Daoy (cell line): ENCODE results near the gene PTGFRN. TPM values are rescaled to one million over a fixed set of nuclear protein-coding genes. Genes with fewer than 3 reads are reported as not detected.

Source experiments
- DNase-seq: peaks from one replicate; pipeline ENCODE4 v3.0.0-alpha.2; 2015; ENCODE audit warnings: low read depth
- total RNA-seq: library from RNA; depleted of rRNA; stranded (reverse); fragments of >200 nt; shearing (Covaris generic); gene quantifications from 2 replicates; pipeline ENCODE4 v1.2.3, GENCODE V29; 2014

PTGFRN gene
- total RNA-seq, 1 experiment from 2014 or later: 219 TPM

DNA sequence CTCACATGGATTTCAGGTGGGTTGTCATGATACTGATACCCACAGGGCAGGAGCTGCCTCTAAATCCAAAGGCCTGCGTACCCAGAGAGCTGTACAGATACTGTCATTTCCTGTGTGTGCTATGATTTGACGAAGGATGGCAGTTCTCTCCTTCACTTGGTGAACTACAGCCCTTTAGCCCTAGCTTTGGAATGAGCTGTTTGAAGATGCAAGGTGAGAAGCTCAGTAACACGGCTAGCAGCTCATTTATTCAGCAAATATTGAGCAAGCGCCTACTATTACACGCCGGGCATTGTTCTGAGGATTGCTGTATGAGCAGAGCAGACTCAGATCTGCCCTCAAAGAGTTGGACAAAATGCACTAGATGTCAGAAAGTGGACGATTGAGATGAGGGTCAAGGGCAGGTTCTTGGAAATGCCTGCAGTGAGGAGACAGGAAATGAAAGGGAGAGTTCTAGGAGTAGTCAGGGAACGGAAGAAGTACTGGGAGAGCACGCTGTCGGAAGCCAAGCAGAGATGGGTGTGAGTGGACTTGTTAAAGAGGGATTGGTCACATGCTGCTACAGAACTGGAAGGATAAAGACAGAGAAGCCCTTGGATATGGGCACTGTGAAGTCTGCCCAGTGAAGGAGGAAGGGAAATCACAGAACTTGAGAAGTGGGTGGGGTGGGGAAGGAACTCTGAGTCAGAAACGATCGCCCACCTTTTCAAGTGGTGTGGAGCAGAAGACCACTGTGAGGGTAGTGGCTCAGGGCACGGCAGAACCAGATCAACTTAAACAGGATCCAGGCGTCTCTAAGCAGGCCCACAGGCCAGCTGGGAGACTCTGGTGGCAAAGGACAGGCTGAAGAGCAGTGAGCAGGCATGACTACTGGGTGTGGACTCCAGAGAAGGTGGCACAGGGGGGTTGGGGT is 7.1 kb downstream of the PTGFRN start:
- no peak for DNase-seq

GRCh38 chr1:116918714-116919357 is 9.1 kb downstream of the PTGFRN start:
- peak; percentile 46 for DNase-seq

DNA sequence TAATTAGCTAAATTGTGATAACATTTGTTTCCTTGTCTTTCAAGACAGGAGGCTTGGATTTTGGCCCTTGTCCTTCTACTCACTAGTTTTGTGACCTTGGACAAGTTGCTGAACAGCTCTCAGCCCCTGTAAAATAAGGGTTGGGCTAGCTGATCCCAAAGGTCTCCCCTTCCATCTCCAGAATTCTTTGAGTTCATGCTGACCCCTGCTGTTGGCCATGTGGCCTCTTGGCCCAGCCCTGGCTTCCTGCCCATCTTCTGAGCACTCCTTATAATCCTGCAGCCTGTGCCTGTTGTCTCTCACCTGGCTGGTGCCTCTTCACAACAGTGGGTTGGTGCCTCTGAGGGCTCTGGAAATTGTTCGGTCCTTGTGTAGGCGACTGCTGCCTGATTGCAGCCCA is 10.1 kb downstream of the PTGFRN start:
- DNase-seq: peak; percentile 43

- peak; percentile 42 for DNase-seq
Observed at GRCh38 chr1:116920211-116920610, 10.5 kb downstream of the PTGFRN start.

GRCh38 chr1:116921301-116921885 is 11.7 kb downstream of the PTGFRN start:
- DNase-seq: no peak

DNA sequence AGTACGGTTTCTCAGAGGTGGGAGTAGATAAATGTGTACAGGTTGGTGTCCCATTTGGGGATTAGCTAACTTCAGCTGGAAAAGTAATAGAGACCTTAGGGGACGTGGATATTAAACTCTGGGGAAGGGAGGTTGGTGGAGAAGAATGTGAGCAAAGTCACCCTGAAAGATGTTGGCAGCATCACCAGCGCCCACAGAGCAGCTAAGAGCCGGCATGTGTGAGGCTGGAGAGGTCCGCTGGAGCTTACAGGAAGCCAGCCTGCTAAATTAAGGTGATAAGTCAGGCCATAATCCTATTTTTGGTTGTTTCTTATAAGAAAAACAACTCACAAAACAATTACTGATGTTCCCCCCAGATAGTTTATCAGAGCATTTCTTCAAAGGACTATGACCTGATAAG is 12.2 kb downstream of the PTGFRN start:
- DNase-seq: no peak

- peak; percentile 62 for DNase-seq
Observed at GRCh38 chr1:116923421-116923820, 13.7 kb downstream of the PTGFRN start.

- DNase-seq: no peak
Observed at GRCh38 chr1:116927049-116927798, 17.5 kb downstream of the PTGFRN start.

DNA sequence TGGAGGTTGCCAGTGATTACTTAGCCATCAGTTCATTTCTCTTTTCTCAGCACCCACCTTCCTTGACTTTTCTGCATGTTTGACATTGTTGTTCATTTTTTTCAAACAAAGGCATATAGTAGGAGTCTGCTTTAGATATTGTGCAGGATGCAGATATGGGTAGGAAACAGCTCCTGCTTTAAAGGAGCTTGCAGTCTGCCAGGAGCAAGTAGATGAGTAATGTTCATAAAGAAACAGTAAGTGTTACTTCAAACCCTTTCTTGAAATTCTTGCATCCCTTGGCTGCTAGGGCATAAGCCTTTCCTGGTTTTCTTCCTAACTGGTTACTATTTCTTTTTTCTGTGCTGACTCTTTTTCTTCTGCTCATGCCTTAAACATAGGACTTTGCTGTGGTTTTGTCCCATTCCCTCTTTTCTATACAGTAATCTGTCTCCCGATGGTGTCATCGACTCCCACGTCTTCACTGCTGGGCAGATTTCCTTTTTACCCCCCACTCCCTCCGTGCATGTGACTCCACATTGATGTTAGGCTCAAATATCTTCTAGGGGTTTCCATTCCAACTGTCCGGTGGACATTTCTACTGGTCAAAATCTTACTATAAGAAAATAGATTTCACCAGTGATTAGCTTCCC is 20.4 kb downstream of the PTGFRN start:
- no peak for DNase-seq

GRCh38 chr1:116931016-116931918 is 21.6 kb downstream of the PTGFRN start:
- no peak for DNase-seq

DNA sequence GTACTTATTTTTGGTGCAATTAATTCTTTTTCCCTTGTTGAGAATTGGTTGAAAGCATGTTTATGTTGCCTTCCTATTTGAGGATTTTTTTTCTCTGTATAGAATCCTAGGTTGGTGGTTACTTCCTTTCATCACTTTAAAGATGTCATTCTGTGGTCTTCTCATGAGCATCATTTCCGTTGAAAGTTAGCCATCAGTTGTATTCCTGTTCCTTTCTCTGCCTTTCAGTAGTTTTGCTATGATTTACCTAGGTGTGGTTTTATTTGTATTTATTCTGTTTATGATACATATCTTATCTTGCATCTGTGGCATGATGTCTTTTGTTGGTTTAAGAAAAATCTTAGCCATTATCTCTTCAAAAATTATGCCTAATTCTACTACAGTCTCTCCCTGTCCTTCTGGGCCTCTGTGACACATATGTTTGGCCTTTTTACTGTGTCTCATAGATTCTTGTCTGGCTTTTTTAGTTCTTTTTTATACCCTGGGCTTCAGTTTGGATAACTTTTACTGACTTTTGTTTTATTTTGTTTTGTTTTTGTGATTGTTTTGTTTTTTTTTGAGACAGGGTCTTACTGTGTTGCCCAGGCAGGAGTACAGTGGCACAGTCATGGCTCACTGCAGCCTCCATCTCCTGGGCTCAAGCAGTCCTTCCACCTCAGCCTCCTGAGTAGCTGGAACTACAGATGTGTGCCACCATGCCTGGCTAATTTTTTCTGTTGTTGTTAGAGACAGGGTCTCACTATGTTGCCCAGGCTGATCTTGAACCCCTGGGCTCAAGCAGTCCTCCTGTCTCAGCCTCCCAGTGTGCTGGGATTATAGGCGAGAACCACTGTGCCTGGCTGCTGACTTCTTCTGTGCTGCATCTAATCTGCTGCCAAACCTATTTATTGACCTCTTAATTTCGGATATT is 24.1 kb downstream of the PTGFRN start:
- no peak for DNase-seq

DNA sequence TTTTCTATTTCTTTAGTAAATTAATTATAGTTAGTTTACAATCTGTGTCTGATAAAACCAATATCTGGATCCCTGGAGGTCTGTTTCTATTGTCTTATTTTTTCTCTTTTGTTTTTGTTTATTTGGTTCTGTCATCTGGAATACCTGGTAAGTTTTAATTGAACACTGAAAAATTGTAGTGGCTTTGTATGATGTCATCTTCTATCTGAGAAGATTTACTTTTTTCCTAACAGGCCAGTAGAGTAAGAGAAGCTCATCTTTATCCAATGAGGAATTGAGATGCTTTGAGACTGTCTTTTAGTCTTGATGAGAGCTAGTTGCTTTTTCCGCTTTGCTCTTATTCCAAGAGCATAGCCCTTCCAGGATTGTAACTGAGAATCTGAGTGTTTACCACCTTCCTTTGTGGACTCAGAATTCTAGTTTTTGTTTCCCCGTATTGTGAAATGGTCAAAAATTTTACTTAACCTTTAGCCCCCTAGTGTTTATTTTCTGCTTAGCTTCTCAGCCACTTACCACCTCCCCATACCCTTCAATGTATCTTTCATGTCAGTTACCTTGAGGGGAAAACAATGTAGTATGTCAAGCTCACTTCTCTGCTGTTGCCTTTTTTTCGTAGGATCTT is 25.0 kb downstream of the PTGFRN start:
- DNase-seq: no peak

GRCh38 chr1:116938216-116938615 is 28.5 kb downstream of the PTGFRN start:
- DNase-seq: no peak

DNA sequence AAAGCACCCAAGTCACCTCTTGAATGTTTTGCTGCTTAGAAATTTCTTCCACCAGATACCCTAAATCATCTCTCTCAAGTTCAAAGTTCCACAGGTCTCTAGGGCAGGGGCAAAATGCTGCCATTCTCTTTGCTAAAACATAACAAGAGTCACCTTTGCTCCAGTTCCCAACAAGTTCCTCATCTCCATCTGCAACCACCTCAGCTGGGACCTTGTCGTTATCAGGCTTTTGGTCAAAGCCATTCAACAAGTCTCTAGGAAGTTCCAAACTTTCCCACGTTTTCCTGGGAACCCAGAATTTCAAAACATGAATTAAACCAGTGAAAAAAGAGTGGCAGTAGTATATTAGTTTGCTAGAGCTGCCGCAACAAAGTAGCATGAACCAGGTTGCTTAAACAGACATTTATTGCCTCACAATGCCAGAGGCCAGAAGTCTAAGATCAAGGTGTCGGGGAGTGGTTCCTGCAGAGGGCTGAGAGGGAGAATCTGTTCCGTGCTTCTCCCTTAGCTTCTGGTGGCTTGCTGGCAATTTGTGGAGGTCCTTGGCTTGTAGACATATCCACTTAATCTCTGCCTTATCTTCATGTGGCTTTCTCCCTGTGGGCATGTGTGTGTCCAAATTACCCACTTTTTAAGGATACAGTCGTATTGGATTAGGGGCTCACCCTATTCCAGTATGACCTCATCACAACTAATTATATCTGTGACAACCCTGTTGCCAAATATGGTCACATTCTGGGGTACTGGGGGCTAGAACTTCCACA is 30.2 kb downstream of the PTGFRN start:
- peak; percentile 65 for DNase-seq

GRCh38 chr1:116940814-116941599 is 31.3 kb downstream of the PTGFRN start:
- DNase-seq: peak; percentile 86

DNA sequence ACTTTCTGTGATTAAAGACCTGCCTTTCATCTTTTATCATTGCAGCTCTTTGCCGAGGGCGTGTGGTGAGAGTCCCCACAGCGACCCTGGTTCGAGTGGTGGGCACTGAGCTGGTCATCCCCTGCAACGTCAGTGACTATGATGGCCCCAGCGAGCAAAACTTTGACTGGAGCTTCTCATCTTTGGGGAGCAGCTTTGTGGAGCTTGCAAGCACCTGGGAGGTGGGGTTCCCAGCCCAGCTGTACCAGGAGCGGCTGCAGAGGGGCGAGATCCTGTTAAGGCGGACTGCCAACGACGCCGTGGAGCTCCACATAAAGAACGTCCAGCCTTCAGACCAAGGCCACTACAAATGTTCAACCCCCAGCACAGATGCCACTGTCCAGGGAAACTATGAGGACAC is 32.0 kb downstream of the PTGFRN start:
- no peak for DNase-seq

GRCh38 chr1:116942344-116942743 is 32.6 kb downstream of the PTGFRN start:
- no peak for DNase-seq
